EH (cell line): ENCODE measurements around the gene SCAMP3.
A peak's percentile ranks its signal among the peaks of the same experiment; 100 is the strongest.

ENCODE experiments used
- DNase-seq: peaks from one replicate; pipeline ENCODE4 v3.0.0-alpha.2; 2015; ENCODE audit warnings: low read depth

SCAMP3 gene

GRCh38 chr1:155285063-155285462, 22.9 kb upstream of the SCAMP3 start:
- no peak for DNase-seq

GRCh38 chr1:155284476-155284875, 22.3 kb upstream of the SCAMP3 start:
- no peak for DNase-seq

DNA sequence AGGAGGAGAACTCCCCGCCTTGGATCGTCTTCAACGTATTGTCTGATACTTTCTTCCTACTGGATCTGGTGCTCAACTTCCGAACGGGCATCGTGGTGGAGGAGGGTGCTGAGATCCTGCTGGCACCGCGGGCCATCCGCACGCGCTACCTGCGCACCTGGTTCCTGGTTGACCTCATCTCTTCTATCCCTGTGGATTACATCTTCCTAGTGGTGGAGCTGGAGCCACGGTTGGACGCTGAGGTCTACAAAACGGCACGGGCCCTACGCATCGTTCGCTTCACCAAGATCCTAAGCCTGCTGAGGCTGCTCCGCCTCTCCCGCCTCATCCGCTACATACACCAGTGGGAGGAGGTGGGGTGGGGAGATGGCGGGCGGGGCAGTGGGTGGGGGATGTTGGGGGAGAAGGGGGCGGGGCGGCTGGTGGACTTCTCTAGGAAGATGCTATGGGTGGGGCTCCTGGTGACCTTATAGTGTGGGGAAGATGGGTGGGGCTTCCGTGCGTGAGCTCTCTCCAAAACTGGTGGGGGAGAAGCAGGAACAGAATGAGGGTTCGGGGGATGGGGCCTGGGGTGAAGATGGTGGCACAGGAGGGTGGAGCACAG, 20.4 kb upstream of the SCAMP3 start:
- DNase-seq: no peak

- no peak for DNase-seq
These were observed 17.1 kb upstream of the SCAMP3 start for GRCh38 chr1:155279268-155279667.

- DNase-seq: no peak
These were observed 16.6 kb upstream of the SCAMP3 start for GRCh38 chr1:155278689-155279160.

DNA sequence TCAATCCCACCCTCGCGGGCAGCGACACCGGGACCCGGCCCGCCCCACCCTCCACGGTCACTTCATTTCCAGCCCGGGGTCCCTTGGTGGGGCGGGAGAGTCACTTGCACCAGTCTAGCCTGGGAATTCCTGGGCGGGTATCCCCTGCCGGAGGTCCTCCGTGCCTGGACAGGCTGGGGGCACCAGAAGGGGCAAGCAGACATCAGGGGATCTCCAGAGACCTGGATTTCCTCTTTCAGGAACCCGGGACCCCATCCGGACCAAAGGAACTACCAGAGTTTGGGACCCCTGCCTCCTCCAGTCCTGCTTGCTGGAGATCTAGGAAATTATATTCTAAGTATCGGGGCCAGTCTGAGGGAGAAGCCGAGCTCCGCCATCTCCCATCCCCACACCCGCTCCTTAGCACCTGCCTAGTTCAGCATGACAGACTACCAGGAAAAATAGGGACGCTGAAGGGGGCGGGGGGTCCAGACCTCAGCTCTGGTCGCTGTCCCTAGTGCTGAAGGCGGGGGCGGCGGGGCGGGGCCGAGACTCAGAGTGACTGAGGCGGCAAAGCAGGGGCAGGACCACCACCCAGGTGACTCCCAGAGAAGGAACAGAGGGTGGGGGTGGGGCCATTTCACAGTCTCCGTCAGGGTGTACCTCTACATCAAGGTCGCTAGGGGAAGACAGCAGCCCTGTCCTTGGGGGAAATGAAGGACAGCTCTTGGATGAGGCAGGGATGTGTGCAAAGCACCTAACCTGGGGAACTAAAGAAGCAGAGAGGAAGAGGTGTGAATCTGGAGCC, 15.9 kb upstream of the SCAMP3 start:
- peak; percentile 45 for DNase-seq

DNA sequence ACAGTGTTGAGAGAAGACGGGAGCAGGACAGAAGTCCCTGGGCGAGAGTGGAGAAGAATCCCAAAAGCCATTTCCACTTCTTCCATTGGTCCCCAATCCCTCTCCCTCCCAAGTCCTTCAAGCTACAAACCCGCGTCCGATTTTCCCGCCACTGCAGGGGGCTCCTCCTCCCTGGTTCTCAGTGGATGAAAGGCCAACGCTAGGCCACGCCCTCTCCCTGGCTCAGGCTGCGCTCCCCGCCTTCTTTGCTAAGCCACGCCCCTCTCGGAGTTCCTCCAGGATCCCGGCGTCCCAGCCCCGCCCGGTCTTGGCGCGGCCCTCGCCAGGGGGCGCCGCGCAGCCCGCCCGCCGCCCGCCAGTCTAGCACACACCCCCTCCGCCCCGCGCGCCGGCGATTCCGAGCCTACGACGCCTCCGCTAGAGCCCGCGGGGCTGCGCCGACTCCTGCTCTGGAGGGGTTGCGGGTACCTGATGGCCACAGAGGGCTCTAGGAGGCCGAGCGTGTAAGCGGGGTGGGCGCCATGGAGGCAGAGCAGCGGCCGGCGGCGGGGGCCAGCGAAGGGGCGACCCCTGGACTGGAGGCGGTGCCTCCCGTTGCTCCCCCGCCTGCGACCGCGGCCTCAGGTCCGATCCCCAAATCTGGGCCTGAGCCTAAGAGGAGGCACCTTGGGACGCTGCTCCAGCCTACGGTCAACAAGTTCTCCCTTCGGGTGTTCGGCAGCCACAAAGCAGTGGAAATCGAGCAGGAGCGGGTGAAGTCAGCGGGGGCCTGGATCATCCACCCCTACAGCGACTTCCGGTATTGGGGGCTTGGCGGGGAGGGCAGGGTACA, 15.1 kb upstream of the SCAMP3 start, which contains the start of gene HCN3:
Gene HCN3, plus strand, starts transcription at position 394 of the 832 bp plus-strand sequence. Its CDS starts 128 bp downstream, at position 522.
- DNase-seq: peak; percentile 96

DNA sequence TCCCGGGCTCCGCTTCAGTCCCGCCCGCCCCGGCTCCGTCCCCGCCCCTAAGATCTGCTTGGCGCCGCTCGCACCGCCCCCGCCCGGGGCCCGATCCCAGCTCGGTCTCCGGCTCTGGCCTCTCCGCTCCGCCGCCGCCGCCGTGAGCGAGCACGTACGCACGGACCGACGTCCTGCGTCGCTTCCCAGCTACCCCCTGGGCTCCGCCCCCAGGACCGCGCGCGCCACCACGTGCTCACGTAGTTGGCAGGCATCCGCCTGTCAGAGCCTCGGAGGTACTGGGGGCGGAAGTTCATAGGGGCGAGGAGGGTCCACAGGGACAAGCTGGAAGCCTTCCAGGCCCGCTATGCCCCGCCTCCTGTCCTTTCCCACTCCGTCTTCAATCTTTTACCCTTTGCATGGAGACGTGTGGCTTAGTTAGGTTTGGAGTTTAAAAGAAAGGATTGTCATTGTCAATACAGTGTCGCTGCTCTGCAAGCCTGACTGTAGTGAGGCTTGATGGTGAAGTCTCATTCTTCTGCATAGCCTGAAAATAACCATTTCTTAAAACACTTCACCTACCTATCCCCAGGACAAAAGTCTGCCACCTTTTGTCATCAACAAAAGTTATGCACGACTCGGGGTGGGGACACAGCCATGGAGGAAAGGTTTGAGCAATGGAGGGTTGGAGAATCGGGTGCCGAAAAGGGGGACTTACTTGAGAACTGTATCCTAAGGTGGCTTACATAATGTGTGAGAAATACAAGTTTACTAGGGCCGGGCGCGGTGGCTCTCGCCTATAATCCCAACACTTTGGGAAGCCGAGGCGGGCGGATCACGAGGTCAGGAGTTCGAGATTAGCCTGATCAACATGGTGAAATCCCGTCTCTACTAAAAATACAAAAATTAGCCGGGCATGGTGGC, 11.4 kb upstream of the SCAMP3 start, which contains the start of gene CLK2:
Gene CLK2, minus strand, starts transcription at position 162 of the 903 bp plus-strand sequence. CDS start 2,527 bp downstream, outside the sequence.
- peak; percentile 93 for DNase-seq

GRCh38 chr1:155272466-155273342, 10.5 kb upstream of the SCAMP3 start:
- DNase-seq: peak; percentile 70

- no peak for DNase-seq
These were observed 7.2 kb upstream of the SCAMP3 start for GRCh38 chr1:155269381-155269780.

DNA sequence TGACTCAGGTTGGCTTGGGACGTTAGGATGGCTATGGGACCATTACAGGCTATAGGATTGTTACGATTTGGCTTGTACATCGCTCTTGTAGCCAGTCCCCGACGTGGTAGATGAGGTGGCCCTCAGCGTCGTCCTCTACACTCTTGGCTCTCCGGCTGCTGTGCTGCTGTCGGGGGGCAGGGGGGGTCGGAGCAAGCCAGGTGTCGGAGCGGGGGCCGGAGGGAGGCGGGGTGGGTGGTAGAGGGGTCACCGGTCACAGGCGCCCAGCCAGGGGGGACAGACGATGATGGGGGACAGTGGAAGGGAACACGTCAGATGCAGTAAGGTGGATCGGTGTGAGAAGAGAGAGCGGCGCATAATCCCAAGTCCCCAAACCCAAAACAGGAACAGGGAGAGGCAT, 6.5 kb upstream of the SCAMP3 start:
- no peak for DNase-seq

GRCh38 chr1:155267373-155267772, 5.2 kb upstream of the SCAMP3 start:
- DNase-seq: no peak

- no peak for DNase-seq
These were observed 4.4 kb upstream of the SCAMP3 start for GRCh38 chr1:155266553-155266952.

DNA sequence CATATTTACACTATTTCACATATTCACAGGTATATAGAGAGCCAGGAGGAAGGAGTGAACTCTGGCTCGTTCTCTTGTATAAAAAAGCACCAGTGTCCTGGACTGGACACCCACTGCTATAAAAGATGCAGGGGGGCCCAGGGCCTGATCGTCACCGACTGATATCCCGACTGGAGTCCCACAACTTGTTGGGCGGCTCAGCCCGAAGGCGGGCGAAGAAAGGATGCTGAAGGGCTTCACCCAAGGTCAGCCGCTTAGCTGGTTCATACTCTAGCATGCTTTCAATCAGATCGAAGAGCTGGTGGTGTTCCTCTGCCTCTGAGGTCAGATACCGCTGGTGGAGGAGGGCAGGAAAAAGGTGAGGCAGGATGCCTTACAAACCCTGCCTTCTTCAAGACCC, 907 bp upstream of the SCAMP3 start:
- DNase-seq: no peak

GRCh38 chr1:155261493-155261851, 688 bp downstream of the SCAMP3 start:
- peak; percentile 39 for DNase-seq

DNA sequence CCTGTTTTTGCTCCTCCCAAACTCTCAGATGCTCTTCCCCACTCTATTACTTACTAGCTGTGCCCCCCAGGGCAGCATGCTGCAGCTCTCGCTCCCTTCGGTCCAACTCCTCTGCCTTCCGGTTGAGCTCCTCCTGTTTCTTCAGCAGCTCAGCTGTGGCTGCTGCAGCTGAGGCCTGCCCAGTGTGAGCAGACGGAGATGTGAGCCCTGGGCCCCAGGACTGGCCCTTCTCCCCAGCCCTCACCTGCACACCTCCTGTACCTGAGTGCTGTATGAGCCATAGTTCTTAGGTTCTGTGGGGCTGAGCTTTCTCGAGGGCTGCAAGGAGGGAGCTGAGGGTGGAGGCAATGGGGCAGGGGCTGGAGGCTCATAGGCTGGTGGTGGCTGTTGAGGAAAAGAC, 1.9 kb downstream of the SCAMP3 start:
- DNase-seq: no peak

DNA sequence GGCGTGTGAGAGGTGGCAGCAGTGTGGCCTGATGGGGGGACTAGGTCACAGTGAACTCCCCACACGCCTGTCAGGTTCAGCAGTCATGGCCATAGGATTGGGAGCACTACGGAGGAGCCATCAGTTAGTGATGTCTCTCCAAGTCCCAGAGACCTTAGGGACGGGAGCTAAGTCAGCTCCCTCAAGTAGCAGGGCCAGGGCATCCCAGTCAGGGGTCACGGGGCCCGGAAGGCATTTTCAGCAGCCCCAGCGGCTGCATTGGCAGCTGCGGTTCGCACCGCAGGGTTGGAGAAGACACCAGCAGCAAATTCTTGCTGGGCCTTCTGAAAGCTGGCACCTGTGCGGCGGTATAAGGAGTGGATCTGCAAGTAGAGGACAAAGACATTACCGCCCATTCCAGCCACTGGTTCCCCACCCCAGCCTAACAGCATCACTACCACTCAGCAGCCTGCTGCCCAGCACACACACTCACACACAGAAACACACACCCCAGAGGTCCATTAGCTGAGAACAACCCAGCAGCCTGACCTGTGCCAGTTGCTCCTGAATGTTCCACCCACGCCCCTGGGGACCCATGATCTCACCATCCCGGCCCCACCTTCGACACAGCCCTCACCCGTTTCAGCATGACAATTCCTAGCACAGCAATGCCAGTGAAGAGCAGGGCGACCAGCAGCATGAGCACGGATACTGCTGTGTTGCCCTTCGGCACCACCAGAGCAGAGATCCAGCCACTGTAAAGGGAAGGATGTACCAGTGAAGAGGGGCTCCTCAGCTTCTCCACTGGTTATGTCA, 5.9 kb downstream of the SCAMP3 start:
- DNase-seq: no peak

DNA sequence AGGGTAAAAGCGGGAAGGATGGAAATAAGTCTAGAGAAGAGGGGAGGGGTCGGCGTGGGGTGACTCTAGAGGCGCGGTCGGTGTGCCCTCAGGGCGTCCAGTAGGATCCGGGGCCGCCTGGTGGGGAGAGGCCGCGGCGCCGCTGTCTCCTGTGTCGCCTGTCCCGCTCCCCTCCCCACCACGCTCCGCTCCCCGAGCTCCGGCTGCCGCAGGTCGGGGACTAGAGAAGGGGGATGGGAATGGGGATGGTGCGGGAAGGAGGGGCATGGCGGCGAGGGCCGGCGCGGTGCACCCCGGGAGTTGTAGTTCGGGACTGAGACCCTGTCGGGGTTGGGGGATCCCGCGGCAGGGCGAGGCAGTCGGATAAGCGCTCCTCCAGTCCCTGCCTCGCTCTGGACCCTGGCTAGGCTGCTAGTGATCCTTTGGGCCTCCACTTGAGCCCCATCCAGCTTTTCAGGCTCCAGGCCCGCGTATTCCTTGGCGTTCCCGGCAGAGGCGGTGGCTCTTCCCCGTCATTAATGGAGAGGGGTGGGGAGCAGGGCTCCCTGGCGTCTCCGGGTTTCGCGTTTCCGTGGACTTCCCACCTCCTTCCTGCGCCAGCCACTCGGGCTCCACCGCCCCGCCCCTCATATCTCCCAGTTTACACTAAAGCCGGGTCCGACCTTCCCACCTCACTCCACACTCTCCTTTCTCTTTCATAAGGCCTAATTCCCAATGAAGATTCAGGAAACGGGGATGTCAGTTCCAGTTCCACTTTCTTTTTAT, 6.7 kb downstream of the SCAMP3 start, which contains the start of gene ENTREP3:
Gene ENTREP3, minus strand, starts transcription at position 241 of the 765 bp plus-strand sequence. CDS start 606 bp downstream, outside the sequence.
- DNase-seq: peak; percentile 87
